ENCODE results near the gene ARMC9. TPM values are rescaled to one million over a fixed set of nuclear protein-coding genes. Genes with fewer than 3 reads are reported as not detected.
A peak's percentile ranks its signal among the peaks of the same experiment; 100 is the strongest.

ARMC9 gene
- total RNA-seq, 4 donors from 2014 or later: 6.5 to 11.5 (median 9.3) TPM

- Histone ChIP-seq H3K4me3 (peak within 1 kb of the TSS; percentile 62), H3K27ac (peak within 1 kb of the TSS; percentile 27), H3K4me1 (peaks cover 26% of the 10 kb centered on the region), H3K27me3 (peaks cover 25% of the 10 kb centered on the region), H3K36me3 (no peaks in the 10 kb centered on the region), H3K9me3 (no peaks in the 10 kb centered on the region)
- 32% methylated on average over 7 of the region's 95 CpGs for WGBS
- no peak for DNase-seq (ENCODE audit: low spot score in 2 of 2)
- TF ChIP-seq EP300 (IDR thresholded peaks at IDR 0.05) (no peak), CTCF (IDR thresholded peaks at IDR 0.05) (no peak), POLR2A (IDR thresholded peaks at IDR 0.05) (no peak), POLR2AphosphoS5 (IDR thresholded peaks at IDR 0.05) (no peak)
Observed at GRCh38 chr2:231395188-231396057, 197.0 kb downstream of the ARMC9 start, which contains the start of gene B3GNT7. B3GNT7 (plus strand) TSS chr2:231395710; CDS start chr2:231395804, 94 bp downstream.

- TF ChIP-seq EP300 (IDR thresholded peaks at IDR 0.05): no peak
- TF ChIP-seq POLR2AphosphoS5 (IDR thresholded peaks at IDR 0.05): no peak
- no peak for TF ChIP-seq POLR2A (IDR thresholded peaks at IDR 0.05)
- no peaks in the 10 kb centered on the region for H3K9me3 ChIP-seq
- no peaks in the 10 kb centered on the region for H3K36me3 ChIP-seq
- peaks cover 25% of the 10 kb centered on the region for H3K27me3 ChIP-seq
- 50% methylated on average over 2 of the region's 41 CpGs for WGBS
- peaks cover 28% of the 10 kb centered on the region for H3K4me1 ChIP-seq
- peak overlapping the region; percentile 27 for H3K27ac ChIP-seq
- DNase-seq (ENCODE audit: low spot score in 2 of 2): no peak
- H3K4me3 ChIP-seq: peak overlapping the region; percentile 62
Observed at GRCh38 chr2:231396058-231396821, 197.8 kb downstream of the ARMC9 start.

GRCh38 chr2:231397011-231397927 lies 198.8 kb downstream of the ARMC9 start:
- no peaks in the 10 kb centered on the region for H3K9me3 ChIP-seq
- H3K4me3 ChIP-seq: no peak overlapping the region
- WGBS: 86% methylated on average over 19 of the region's 22 CpGs
- peaks cover 28% of the 10 kb centered on the region for H3K4me1 ChIP-seq
- H3K27me3 ChIP-seq: peaks cover 25% of the 10 kb centered on the region
- no peaks in the 10 kb centered on the region for H3K36me3 ChIP-seq
- TF ChIP-seq POLR2A (IDR thresholded peaks at IDR 0.05): no peak
- no peak for TF ChIP-seq POLR2AphosphoS5 (IDR thresholded peaks at IDR 0.05)
- no peak for TF ChIP-seq CTCF (IDR thresholded peaks at IDR 0.05)
- TF ChIP-seq EP300 (IDR thresholded peaks at IDR 0.05): no peak
- H3K27ac ChIP-seq: no peak overlapping the region
- DNase-seq (ENCODE audit: low spot score in 2 of 2): no peak

GRCh38 chr2:231397928-231398294 lies 199.5 kb downstream of the ARMC9 start:
- no peak overlapping the region for H3K4me3 ChIP-seq
- H3K4me1 ChIP-seq: peaks cover 28% of the 10 kb centered on the region
- no peak for DNase-seq (ENCODE audit: low spot score in 2 of 2)
- TF ChIP-seq POLR2AphosphoS5 (IDR thresholded peaks at IDR 0.05) (no peak), POLR2A (IDR thresholded peaks at IDR 0.05) (no peak), EP300 (IDR thresholded peaks at IDR 0.05) (no peak), CTCF (IDR thresholded peaks at IDR 0.05) (no peak)
- peaks cover 25% of the 10 kb centered on the region for H3K27me3 ChIP-seq
- 99% methylated on average over 11 of the region's 28 CpGs for WGBS
- no peaks in the 10 kb centered on the region for H3K9me3 ChIP-seq
- H3K36me3 ChIP-seq: no peaks in the 10 kb centered on the region
- H3K27ac ChIP-seq: no peak overlapping the region

GRCh38 chr2:231398585-231398984 lies 200.2 kb downstream of the ARMC9 start:
- no peak for TF ChIP-seq CTCF (IDR thresholded peaks at IDR 0.05)
- no peak for TF ChIP-seq EP300 (IDR thresholded peaks at IDR 0.05)
- no peak for TF ChIP-seq POLR2AphosphoS5 (IDR thresholded peaks at IDR 0.05)
- no peak for TF ChIP-seq POLR2A (IDR thresholded peaks at IDR 0.05)
- 98% methylated on average over 8 of the region's 27 CpGs for WGBS
- Histone ChIP-seq H3K27me3 (peaks cover 25% of the 10 kb centered on the region), H3K4me1 (peaks cover 28% of the 10 kb centered on the region), H3K36me3 (no peaks in the 10 kb centered on the region), H3K4me3 (no peak overlapping the region), H3K27ac (no peak overlapping the region), H3K9me3 (no peaks in the 10 kb centered on the region)
- DNase-seq (ENCODE audit: low spot score in 2 of 2): no peak

Data from suprapubic skin (tissue), 4 donors.